OCI-LY7 (cell line): ENCODE measurements around the gene CFDP1. TPM values are rescaled to one million over a fixed set of nuclear protein-coding genes. Genes with fewer than 3 reads are reported as not detected.

ENCODE experiments used
- BruUV-seq: library from RNA; stranded (reverse); fragments of 400-500 nt; replicated peaks from 2 replicates; lab custom pipeline; 2021; lab: Mats Ljungman, UMichigan
- CTCF ChIA-PET: fragments of 300-600 bp; sonication (Branson Sonifier 250); formaldehyde crosslinking; loops from one replicate; lab custom pipeline; 2022; ENCODE audit warnings: antibody characterized with exemption; ENCODE audit not compliant: unreplicated experiment; lab: Charles Lee
- POLR2A ChIA-PET: fragments of 300-600 bp; sonication (Branson Sonifier 250); formaldehyde crosslinking; loops from one replicate; lab custom pipeline; 2022; ENCODE audit warnings: antibody characterized with exemption; lab: Charles Lee
- DNase-seq: peaks from one replicate; pipeline ENCODE4 v3.0.0-alpha.2; 2015; ENCODE audit warnings: low spot score
- H2AFZ ChIP-seq: fragments of 200-600 bp; sonication (generic), shearing (Covaris generic); 2 replicates; pipeline ENCODE4 v1.6.1; 2014; ENCODE audit warnings: mild to moderate bottlenecking, antibody characterized with exemption, low read length, moderate library complexity
- H3K27ac ChIP-seq: fragments of 200-600 bp; sonication (generic); 2 replicates; pipeline ENCODE4 v1.5.1; 2014; ENCODE audit warnings: mixed run types, low read depth, mild to moderate bottlenecking, moderate library complexity, low read length, inconsistent platforms; ENCODE audit not compliant: poor library complexity, severe bottlenecking
- H3K36me3 ChIP-seq: fragments of 200-600 bp; sonication (generic); 2 replicates; pipeline ENCODE4 v1.6.1; 2014; ENCODE audit warnings: mild to moderate bottlenecking, antibody characterized with exemption, low read length, moderate library complexity, mixed read lengths; ENCODE audit not compliant: insufficient read depth
- H3K4me1 ChIP-seq: fragments of 200-600 bp; sonication (generic); 2 replicates; pipeline ENCODE4 v1.5.1; 2014; ENCODE audit warnings: mild to moderate bottlenecking, low read length; ENCODE audit not compliant: insufficient read depth, poor library complexity, severe bottlenecking
- H3K4me2 ChIP-seq: fragments of 200-600 bp; sonication (generic); 2 replicates; pipeline ENCODE4 v1.6.1; 2014; ENCODE audit warnings: mild to moderate bottlenecking, low read length
- H3K4me3 ChIP-seq: fragments of 200-600 bp; sonication (generic); 2 replicates; pipeline ENCODE4 v1.5.1; 2014; ENCODE audit warnings: mild to moderate bottlenecking, low read depth, low read length; ENCODE audit not compliant: poor library complexity, severe bottlenecking
- H3K79me2 ChIP-seq: fragments of 200-600 bp; sonication (generic); 2 replicates; pipeline ENCODE4 v1.6.1; 2016; ENCODE audit warnings: low read depth, mild to moderate bottlenecking, low read length, moderate library complexity, mixed read lengths; ENCODE audit not compliant: insufficient read depth
- H3K9me2 ChIP-seq: fragments of 200-600 bp; sonication (generic); 2 replicates; pipeline ENCODE4 v1.6.1; 2016; ENCODE audit warnings: mild to moderate bottlenecking, low read length, mixed read lengths; ENCODE audit not compliant: insufficient read depth
- H3K9me3 ChIP-seq: fragments of 200-600 bp; sonication (generic); 2 replicates; pipeline ENCODE4 v1.6.1; 2014; ENCODE audit warnings: mild to moderate bottlenecking, mixed run types, low read length, mixed read lengths
- H4K20me1 ChIP-seq: fragments of 200-600 bp; sonication (generic); 2 replicates; pipeline ENCODE4 v1.6.1; 2014; ENCODE audit warnings: mild to moderate bottlenecking, antibody characterized with exemption, low read length, moderate library complexity, mixed read lengths; ENCODE audit not compliant: insufficient read depth
- CTCF ChIP-seq: fragments of 200-600 bp; sonication (generic); conservative IDR thresholded peaks from 2 replicates; pipeline ENCODE4 v1.5.1; 2014; ENCODE audit warnings: mild to moderate bottlenecking, antibody characterized with exemption, low read length, moderate library complexity, mixed read lengths
- EZH2phosphoT487 ChIP-seq: fragments of 200-600 bp; sonication (generic); IDR thresholded peaks from 2 replicates; pipeline ENCODE4 v1.6.1; 2018; ENCODE audit warnings: low read depth, borderline replicate concordance, mild to moderate bottlenecking, mixed run types, antibody characterized with exemption, low read length, moderate library complexity, mixed read lengths
- intact Hi-C: fragments of 100-400 bp; cut with micrococcal nuclease; formaldehyde crosslinking; loops from one replicate; pipeline ENCODE4 v1.10.0; 2022; ENCODE audit not compliant: unreplicated experiment
- total RNA-seq, 2 experiments: library from RNA; depleted of rRNA in 1 of 2; stranded (reverse); fragments of >200 nt in 1 of 2; shearing (Covaris generic) in 1 of 2; gene quantifications; 2 replicates each; pipeline ENCODE4 v1.2.3, GENCODE V29; 2014 to 2022

The CFDP1 gene
- total RNA-seq, 2 experiments from 2014 or later = 30.0 to 57.6 TPM

- intact Hi-C loops = no loop called here
- ChIA-PET CTCF (no interaction called here), POLR2A (interaction anchor here (0.6 kb wide), 1 partner anchor 843 kb away, joined by 3 read pairs; no protein-coding TSS in a partner anchor)
- Histone ChIP-seq H3K9me3 (no peaks in the 10 kb centered on the region), H3K4me2 (no peak overlapping the region), H4K20me1 (no peaks in the 10 kb centered on the region), H3K4me3 (no peak overlapping the region), H2AFZ (no peak overlapping the region), H3K9me2 (no peaks in the 10 kb centered on the region), H3K79me2 (no peaks in the 10 kb centered on the region), H3K36me3 (no peaks in the 10 kb centered on the region), H3K27ac (no peak overlapping the region), H3K4me1 (no peaks in the 10 kb centered on the region)
- DNase-seq = no peak
- no TSS peak for BruUV-seq
- TF ChIP-seq EZH2phosphoT487 (no peak), CTCF (no peak)
Observed at GRCh38 chr16:75280331-75280804, 152.9 kb downstream of the CFDP1 start.

- Histone ChIP-seq H3K36me3 (no peaks in the 10 kb centered on the region), H2AFZ (no peak overlapping the region), H3K4me3 (no peak overlapping the region), H3K9me3 (no peaks in the 10 kb centered on the region), H3K27ac (no peak overlapping the region), H3K4me2 (no peak overlapping the region), H3K79me2 (no peaks in the 10 kb centered on the region), H4K20me1 (no peaks in the 10 kb centered on the region), H3K9me2 (no peaks in the 10 kb centered on the region), H3K4me1 (no peaks in the 10 kb centered on the region)
- ChIA-PET CTCF (no interaction called here), POLR2A (interaction anchor here (0.7 kb wide), 1 partner anchor 292 kb away, joined by 3 read pairs; no protein-coding TSS in a partner anchor)
- BruUV-seq = no TSS peak
- intact Hi-C loops = no loop called here
- TF ChIP-seq CTCF = no peak
- no peak for TF ChIP-seq EZH2phosphoT487
- no peak for DNase-seq
Observed at GRCh38 chr16:75279305-75279704, 154.0 kb downstream of the CFDP1 start.

- POLR2A ChIA-PET = no interaction called here
Observed at GRCh38 chr16:75273054-75273925, 160.0 kb downstream of the CFDP1 start.

More at GRCh38 chr16:75273054-75273925, 160.0 kb downstream of the CFDP1 start:
- no TSS peak for BruUV-seq
- no peak for DNase-seq
- no peaks in the 10 kb centered on the region for H3K4me1 ChIP-seq
- H3K4me3 ChIP-seq = no peak overlapping the region
- H3K4me2 ChIP-seq = no peak overlapping the region
- CTCF ChIA-PET = no interaction called here
- H4K20me1 ChIP-seq = no peaks in the 10 kb centered on the region
- intact Hi-C loops = no loop called here
- H2AFZ ChIP-seq = no peak overlapping the region
- H3K27ac ChIP-seq = no peak overlapping the region
- no peaks in the 10 kb centered on the region for H3K79me2 ChIP-seq
- no peaks in the 10 kb centered on the region for H3K36me3 ChIP-seq
- TF ChIP-seq EZH2phosphoT487 (no peak), CTCF (no peak)
- no peaks in the 10 kb centered on the region for H3K9me3 ChIP-seq
- no peaks in the 10 kb centered on the region for H3K9me2 ChIP-seq
